ENCODE results near the gene PLXNA1.

PLXNA1 gene

DNA sequence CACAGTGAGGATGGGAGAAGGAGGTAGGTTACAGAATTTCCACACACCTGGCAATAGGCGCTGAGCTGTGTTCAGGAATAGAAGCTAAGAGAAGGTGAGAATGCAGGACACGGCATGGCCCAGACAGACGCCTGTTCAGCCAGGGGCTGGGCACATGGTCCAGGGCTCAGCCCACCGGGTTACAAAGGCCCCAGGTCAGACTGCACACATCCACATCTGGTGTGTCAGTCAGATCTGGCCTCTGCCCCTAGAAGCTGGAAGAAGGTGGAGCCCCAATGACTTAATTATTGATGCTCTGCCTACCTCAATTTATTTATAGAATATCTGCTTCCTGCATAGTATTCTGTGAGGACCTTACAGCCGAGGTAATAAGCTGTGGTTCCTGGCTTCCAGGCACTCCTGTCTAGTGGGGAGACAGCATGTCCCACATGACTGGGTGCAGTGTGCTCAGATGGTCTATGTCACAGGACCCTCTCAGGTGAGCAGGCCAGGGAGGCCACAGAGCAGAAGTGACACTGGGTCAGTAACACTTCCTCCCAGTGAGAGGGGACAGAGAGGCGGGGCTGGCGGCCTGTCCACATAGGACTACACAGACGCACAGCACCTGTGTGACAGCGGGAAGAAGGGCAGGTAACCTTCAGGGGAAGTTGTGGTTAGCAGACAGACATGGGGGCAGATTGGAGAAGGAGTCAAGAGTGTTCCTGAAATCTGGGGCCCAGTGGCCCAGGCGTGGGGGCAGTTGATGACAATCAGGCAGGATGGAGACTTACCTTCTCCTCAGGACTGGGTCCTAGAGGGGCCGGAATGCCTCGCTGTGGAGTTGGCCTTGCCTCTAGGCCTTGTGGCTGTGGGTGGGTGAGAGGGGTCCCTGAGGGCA lies 38.6 kb upstream of the PLXNA1 start:
- no peak for DNase-seq (ENCODE audit: extremely low spot score)
- CTCF ChIA-PET, result interaction anchor here (0.7 kb wide), 1 partner anchor 1420 kb away, joined by 7 read pairs; no protein-coding TSS in a partner anchor
- POLR2A ChIA-PET, result no interaction called here
- no peak for TF ChIP-seq SUZ12 (IDR thresholded peaks at IDR 0.05)
- TF ChIP-seq CTBP1 (IDR thresholded peaks at IDR 0.05; ENCODE audit: borderline replicate concordance), result no peak
- no peak for TF ChIP-seq L3MBTL2 (conservative IDR thresholded peaks at IDR 0.05)
- no peak for TF ChIP-seq ARNT (IDR thresholded peaks at IDR 0.05)
- no peak for TF ChIP-seq TARDBP (IDR thresholded peaks at IDR 0.05)
- TF ChIP-seq, protein P1, sequence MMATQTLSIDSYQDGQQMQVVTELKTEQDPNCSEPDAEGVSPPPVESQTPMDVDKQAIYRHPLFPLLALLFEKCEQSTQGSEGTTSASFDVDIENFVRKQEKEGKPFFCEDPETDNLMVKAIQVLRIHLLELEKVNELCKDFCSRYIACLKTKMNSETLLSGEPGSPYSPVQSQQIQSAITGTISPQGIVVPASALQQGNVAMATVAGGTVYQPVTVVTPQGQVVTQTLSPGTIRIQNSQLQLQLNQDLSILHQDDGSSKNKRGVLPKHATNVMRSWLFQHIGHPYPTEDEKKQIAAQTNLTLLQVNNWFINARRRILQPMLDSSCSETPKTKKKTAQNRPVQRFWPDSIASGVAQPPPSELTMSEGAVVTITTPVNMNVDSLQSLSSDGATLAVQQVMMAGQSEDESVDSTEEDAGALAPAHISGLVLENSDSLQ (IDR thresholded peaks at IDR 0.05), result no peak
- no peak for TF ChIP-seq NFRKB (IDR thresholded peaks at IDR 0.05)
- no peak for TF ChIP-seq SP1 (IDR thresholded peaks at IDR 0.05)
- no peak for TF ChIP-seq FOXA1 (IDR thresholded peaks at IDR 0.05)
- no peak for TF ChIP-seq ZNF384 (IDR thresholded peaks at IDR 0.05)
- TF ChIP-seq FOXM1 (IDR thresholded peaks at IDR 0.05; ENCODE audit: borderline replicate concordance), result no peak
- TF ChIP-seq HDGF (IDR thresholded peaks at IDR 0.05; ENCODE audit: borderline replicate concordance), result no peak

DNA sequence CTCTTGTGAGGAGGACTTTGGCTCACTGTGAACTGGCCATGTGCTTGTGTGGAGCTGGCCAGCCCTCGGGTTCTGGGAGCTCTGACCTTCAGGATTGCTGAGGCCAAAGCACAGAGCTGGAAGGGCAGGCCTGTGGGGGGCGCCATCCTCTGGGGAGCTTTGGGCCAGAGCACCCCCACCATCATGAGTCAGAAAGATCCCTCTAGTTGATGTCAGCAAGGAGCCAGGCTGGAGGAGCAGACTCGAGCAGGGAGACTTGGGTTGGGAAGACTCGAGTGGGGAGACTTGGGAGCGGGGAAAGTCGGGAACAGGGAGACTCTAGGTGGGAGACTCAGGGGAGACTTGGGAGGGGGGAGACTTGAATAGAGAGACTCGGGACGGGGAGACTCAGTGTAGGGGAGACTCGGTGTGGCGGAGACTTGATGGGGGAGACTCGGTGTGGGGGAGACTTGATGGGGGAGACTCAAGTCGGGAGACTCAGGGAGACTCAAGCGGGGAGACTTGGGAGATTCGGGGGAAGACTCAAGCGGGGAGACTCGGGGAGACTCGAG lies 37.7 kb upstream of the PLXNA1 start:
- ChIA-PET POLR2A (no interaction called here), CTCF (interaction anchor here (0.7 kb wide), 1 partner anchor 1419 kb away, joined by 7 read pairs; no protein-coding TSS in a partner anchor)
- DNase-seq (ENCODE audit: extremely low spot score), result no peak
- TF ChIP-seq ARNT (IDR thresholded peaks at IDR 0.05), result no peak

DNA sequence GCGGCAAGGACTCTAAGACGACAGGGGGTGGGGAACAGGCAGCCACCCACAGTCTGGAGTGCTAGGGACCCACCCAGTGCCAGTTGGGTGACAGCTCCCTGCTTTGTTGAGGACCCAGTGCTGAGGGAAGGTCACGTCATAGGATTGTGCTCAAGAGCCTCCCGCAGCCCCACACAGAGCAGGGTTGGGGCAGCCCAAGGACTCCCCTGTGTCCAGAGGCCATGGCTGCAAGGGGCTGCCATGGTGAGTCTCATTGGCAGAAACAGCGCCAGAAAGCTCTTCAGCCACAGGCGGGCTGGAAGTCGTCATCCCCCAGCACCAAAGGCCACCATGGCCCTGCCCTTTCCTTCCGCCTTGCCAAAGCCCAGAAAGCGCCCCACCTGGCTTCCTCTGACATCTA lies 37.0 kb upstream of the PLXNA1 start:
- DNase-seq (ENCODE audit: extremely low spot score), result no peak
- ChIA-PET CTCF (no interaction called here), POLR2A (no interaction called here)
- TF ChIP-seq ZNF384 (IDR thresholded peaks at IDR 0.05), result no peak
- TF ChIP-seq SP1 (IDR thresholded peaks at IDR 0.05), result no peak
- no peak for TF ChIP-seq HDGF (IDR thresholded peaks at IDR 0.05; ENCODE audit: borderline replicate concordance)
- TF ChIP-seq FOXA1 (IDR thresholded peaks at IDR 0.05), result no peak
- TF ChIP-seq FOXM1 (IDR thresholded peaks at IDR 0.05; ENCODE audit: borderline replicate concordance), result no peak
- TF ChIP-seq TARDBP (IDR thresholded peaks at IDR 0.05), result no peak
- TF ChIP-seq ARNT (IDR thresholded peaks at IDR 0.05), result no peak
- TF ChIP-seq BHLHE40 (IDR thresholded peaks at IDR 0.05; ENCODE audit: borderline replicate concordance), result no peak
- TF ChIP-seq, protein P1 (IDR thresholded peaks at IDR 0.05), result no peak
- TF ChIP-seq LEF1 (IDR thresholded peaks at IDR 0.05; ENCODE audit: borderline replicate concordance), result no peak
- TF ChIP-seq L3MBTL2 (conservative IDR thresholded peaks at IDR 0.05), result no peak
- no peak for TF ChIP-seq NFRKB (IDR thresholded peaks at IDR 0.05)
- TF ChIP-seq ELF4 (IDR thresholded peaks at IDR 0.05), result no peak
- no peak for TF ChIP-seq CTBP1 (IDR thresholded peaks at IDR 0.05; ENCODE audit: borderline replicate concordance)
- no peak for TF ChIP-seq SUZ12 (IDR thresholded peaks at IDR 0.05)
- no peak for TF ChIP-seq FOXK2 (IDR thresholded peaks at IDR 0.05)

DNA sequence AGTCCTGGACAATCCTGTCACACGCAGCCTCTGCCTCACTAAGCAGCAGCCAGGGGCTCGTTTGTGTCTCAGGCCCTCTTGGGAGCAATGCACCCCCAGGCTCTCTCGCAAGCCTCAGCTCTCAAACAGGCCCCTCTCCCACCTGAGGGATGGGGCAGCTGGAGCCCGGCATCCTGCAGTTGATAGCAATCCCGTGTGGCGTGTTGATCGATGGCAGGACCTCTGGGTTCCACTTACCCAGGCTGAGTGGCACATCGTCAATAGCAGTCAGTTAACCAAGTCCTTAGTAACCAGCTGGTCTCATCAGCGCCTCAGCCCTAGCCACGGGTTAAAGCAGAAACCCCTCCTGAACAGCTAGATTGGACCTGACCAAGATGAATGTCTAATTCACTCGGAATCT lies 36.5 kb upstream of the PLXNA1 start:
- TF ChIP-seq, protein P1 (IDR thresholded peaks at IDR 0.05), result no peak
- TF ChIP-seq FOXA1 (IDR thresholded peaks at IDR 0.05) (no peak), FOXK2 (IDR thresholded peaks at IDR 0.05) (no peak), ZNF384 (IDR thresholded peaks at IDR 0.05) (no peak), BHLHE40 (IDR thresholded peaks at IDR 0.05; ENCODE audit: borderline replicate concordance) (no peak), SP1 (IDR thresholded peaks at IDR 0.05) (no peak), FOXM1 (IDR thresholded peaks at IDR 0.05; ENCODE audit: borderline replicate concordance) (no peak), LEF1 (IDR thresholded peaks at IDR 0.05; ENCODE audit: borderline replicate concordance) (no peak), HDGF (IDR thresholded peaks at IDR 0.05; ENCODE audit: borderline replicate concordance) (no peak), ELF4 (IDR thresholded peaks at IDR 0.05) (no peak), L3MBTL2 (conservative IDR thresholded peaks at IDR 0.05) (no peak), SUZ12 (IDR thresholded peaks at IDR 0.05) (no peak), ARNT (IDR thresholded peaks at IDR 0.05) (no peak), CTBP1 (IDR thresholded peaks at IDR 0.05; ENCODE audit: borderline replicate concordance) (no peak), NFRKB (IDR thresholded peaks at IDR 0.05) (no peak), TARDBP (IDR thresholded peaks at IDR 0.05) (no peak)
- DNase-seq (ENCODE audit: extremely low spot score), result no peak
- CTCF ChIA-PET, result no interaction called here
- POLR2A ChIA-PET, result no interaction called here

DNA sequence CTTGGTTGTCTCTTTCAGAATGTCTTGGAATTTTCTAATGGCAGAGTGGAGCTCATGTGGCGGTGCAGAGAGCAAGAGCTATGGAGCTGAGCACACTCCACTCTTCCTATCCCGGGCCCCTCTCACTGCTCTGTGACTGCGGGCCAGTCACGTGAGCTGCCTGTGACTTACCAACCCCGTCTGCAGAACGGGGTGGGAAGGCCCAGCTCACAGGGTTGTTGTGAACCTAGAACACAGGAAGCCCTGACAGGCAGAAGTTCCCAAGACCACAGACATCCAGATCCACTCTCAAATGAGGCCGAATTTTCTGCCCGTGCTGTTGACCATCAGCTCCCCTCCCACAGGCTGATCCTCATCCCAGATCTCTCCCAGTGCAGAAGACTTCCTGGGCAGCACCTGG lies 35.5 kb upstream of the PLXNA1 start:
- ChIA-PET CTCF (no interaction called here), POLR2A (interaction anchor here (0.9 kb wide), 1 partner anchor 13 kb away, joined by 3 read pairs; no protein-coding TSS in a partner anchor)
- DNase-seq (ENCODE audit: extremely low spot score), result no peak
- TF ChIP-seq L3MBTL2 (conservative IDR thresholded peaks at IDR 0.05), result no peak
- TF ChIP-seq ARNT (IDR thresholded peaks at IDR 0.05), result no peak
- TF ChIP-seq FOXK2 (IDR thresholded peaks at IDR 0.05), result no peak
- TF ChIP-seq FOXM1 (IDR thresholded peaks at IDR 0.05; ENCODE audit: borderline replicate concordance), result no peak
- no peak for TF ChIP-seq ELF4 (IDR thresholded peaks at IDR 0.05)
- no peak for TF ChIP-seq SP1 (IDR thresholded peaks at IDR 0.05)

DNA sequence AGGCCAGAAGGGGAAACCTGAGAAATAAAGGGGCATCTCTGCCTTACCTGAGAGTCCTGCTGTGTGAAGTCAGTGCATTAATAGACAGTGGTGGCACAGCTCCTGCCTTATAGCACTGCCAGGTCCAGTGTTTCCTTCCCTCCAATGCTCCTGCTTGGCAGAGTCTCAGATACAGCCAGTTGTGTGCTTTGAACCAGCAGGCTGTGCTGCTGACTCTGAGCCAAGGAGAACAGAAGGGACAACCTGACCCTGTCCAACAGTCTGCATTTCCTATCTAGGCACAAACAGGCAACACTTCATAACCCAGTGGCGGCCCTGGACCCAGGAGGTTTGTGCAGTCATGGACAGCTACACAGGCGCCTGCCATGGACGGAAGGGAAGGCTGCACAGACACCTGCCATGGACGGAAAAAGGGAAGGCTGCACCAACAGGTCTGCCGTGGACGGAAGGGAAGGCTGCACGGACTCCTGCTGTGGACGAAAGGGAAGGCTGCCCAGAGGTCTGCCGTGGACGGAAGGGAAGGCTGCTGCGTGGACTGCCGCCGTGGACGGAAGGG lies 33.9 kb upstream of the PLXNA1 start:
- ChIA-PET POLR2A (no interaction called here), CTCF (no interaction called here)
- DNase-seq (ENCODE audit: extremely low spot score), result no peak
- TF ChIP-seq LEF1 (IDR thresholded peaks at IDR 0.05; ENCODE audit: borderline replicate concordance) (no peak), SP1 (IDR thresholded peaks at IDR 0.05) (no peak), L3MBTL2 (conservative IDR thresholded peaks at IDR 0.05) (no peak), FOXM1 (IDR thresholded peaks at IDR 0.05; ENCODE audit: borderline replicate concordance) (no peak), TARDBP (IDR thresholded peaks at IDR 0.05) (no peak), FOXA1 (IDR thresholded peaks at IDR 0.05) (no peak), ELF4 (IDR thresholded peaks at IDR 0.05) (no peak), NFRKB (IDR thresholded peaks at IDR 0.05) (no peak), FOXK2 (IDR thresholded peaks at IDR 0.05) (no peak), SUZ12 (IDR thresholded peaks at IDR 0.05) (no peak), BHLHE40 (IDR thresholded peaks at IDR 0.05; ENCODE audit: borderline replicate concordance) (no peak), CTBP1 (IDR thresholded peaks at IDR 0.05; ENCODE audit: borderline replicate concordance) (no peak), ZNF384 (IDR thresholded peaks at IDR 0.05) (no peak), HDGF (IDR thresholded peaks at IDR 0.05; ENCODE audit: borderline replicate concordance) (no peak), ARNT (IDR thresholded peaks at IDR 0.05) (no peak)
- TF ChIP-seq, protein P1 (IDR thresholded peaks at IDR 0.05), result no peak
